K562 (cell line): Measurements from ENCODE around the gene NIFK. TPM values are rescaled to one million over a fixed set of nuclear protein-coding genes. Genes with fewer than 3 reads are reported as not detected.

ENCODE experiments used
- FUS ChIP-seq: fragments of 200-400 bp; formaldehyde crosslinking; optimal IDR thresholded peaks from 2 replicates; pipeline ENCODE3; 2017; ENCODE audit warnings: low read depth, low read length
- HDAC2 ChIP-seq: fragments of 450-650 bp; IDR thresholded peaks from 2 replicates; pipeline ENCODE4 v1.6.1; 2016; ENCODE audit warnings: mild to moderate bottlenecking
- HNRNPLL ChIP-seq: fragments of 200-400 bp; formaldehyde crosslinking; IDR thresholded peaks from 2 replicates; pipeline ENCODE4 v1.6.1; 2017; ENCODE audit warnings: low read length, low read depth, mild to moderate bottlenecking; ENCODE audit not compliant: poor library complexity, severe bottlenecking
- LARP7 ChIP-seq: fragments of 450-650 bp; IDR thresholded peaks from 2 replicates; pipeline ENCODE4 v1.6.1; 2016
- NUFIP1 ChIP-seq: fragments of 450-650 bp; IDR thresholded peaks from 2 replicates; pipeline ENCODE4 v1.6.1; 2018; ENCODE audit not compliant: partially characterized antibody
- RFX5 ChIP-seq: IDR thresholded peaks from 2 replicates; pipeline ENCODE4 v1.6.1; 2011; ENCODE audit warnings: low read depth, mild to moderate bottlenecking, improper control_type of control experiment, low read length
- SIN3B ChIP-seq: fragments of 450-650 bp; IDR thresholded peaks from 2 replicates; pipeline ENCODE4 v1.6.1; 2017; ENCODE audit warnings: low read depth, mild to moderate bottlenecking, moderate library complexity
- TRIM28 ChIP-seq: fragments of 450-650 bp; IDR thresholded peaks from 2 replicates; pipeline ENCODE4 v1.6.1; 2017
- ZBTB8A ChIP-seq: fragments of 450-650 bp; IDR thresholded peaks from 2 replicates; pipeline ENCODE4 v1.6.1; 2018; ENCODE audit warnings: mild to moderate bottlenecking, moderate library complexity; ENCODE audit not compliant: partially characterized antibody
- ZKSCAN3 ChIP-seq: fragments of 250-450 bp; sonication (Bioruptor Pico); IDR thresholded peaks from 2 replicates; pipeline ENCODE4 v1.4.0; 2020
- ZNF24 ChIP-seq: fragments of 450-650 bp; IDR thresholded peaks from 2 replicates; pipeline ENCODE4 v1.6.1; 2016
- polyA plus RNA-seq, 8 experiments: library from polyadenylated mRNA; depleted of rRNA in 4 of 8; stranded (reverse) in 5 of 8; unstranded in 3 of 8; fragments of >200 nt; fragmentation: Nextera tagmentation in 2 of 8; fragmentation: Illumina TruSeq in 1 of 8; extraction: Ambion mirVana in 2 of 8; extraction: Trizol in 1 of 8; gene quantifications; 2 replicates each; pipeline versions ENCODE4 v1.2.1 to v1.2.3, GENCODE V29; 2011 to 2014; ENCODE audit warnings: inconsistent platforms in 1 of 8, missing spikeins in 1 of 8
- total RNA-seq, 7 experiments: library from RNA; depleted of rRNA in 6 of 7; stranded (reverse); fragments of >200 nt in 6 of 7; fragmentation: Illumina TruSeq in 2 of 7; extraction: Trizol in 2 of 7; gene quantifications; 2 replicates each; pipeline versions ENCODE4 v1.2.1 to v1.2.3, GENCODE V29; 2011 to 2021; ENCODE audit warnings: low replicate concordance in 1 of 7
- TF ChIP-seq, protein P1 (sequence below), 2 experiments: IDR thresholded peaks in 1 of 2; conservative IDR thresholded peaks in 1 of 2; 2 replicates each; pipeline ENCODE4 v1.6.1; 2016; ENCODE audit warnings: low read depth in 2 of 2, mild to moderate bottlenecking in 1 of 2, missing compliant biosample characterization in 1 of 2, missing genetic modification characterization in 1 of 2, moderate library complexity in 1 of 2
- TF ChIP-seq, protein P2 (sequence below): fragments of 450-650 bp; IDR thresholded peaks from 2 replicates; pipeline ENCODE4 v1.6.1; 2016; ENCODE audit warnings: low read depth, mild to moderate bottlenecking, moderate library complexity
- TF ChIP-seq, protein P3 (sequence below): sonication (generic); formaldehyde crosslinking; IDR thresholded peaks from 2 replicates; pipeline ENCODE4 v1.8.1; 2022; ENCODE audit warnings: missing genetic modification reagents
- TF ChIP-seq, protein P4 (sequence below): fragments of 450-650 bp; IDR thresholded peaks from 2 replicates; pipeline ENCODE4 v1.6.1; 2014; ENCODE audit warnings: low read depth, mild to moderate bottlenecking, moderate library complexity, borderline replicate concordance
- TF ChIP-seq, protein P5 (sequence below): fragments of 250-450 bp; sonication (Bioruptor Pico); IDR thresholded peaks from 2 replicates; pipeline ENCODE4 v1.4.0; 2020

The NIFK gene
- total and polyA plus RNA-seq, 9 of the 15 experiments (the other 6 are each of a cell fraction or from before 2014, with no cell fraction given): 60.2 to 426 (median 183) TPM

DNA sequence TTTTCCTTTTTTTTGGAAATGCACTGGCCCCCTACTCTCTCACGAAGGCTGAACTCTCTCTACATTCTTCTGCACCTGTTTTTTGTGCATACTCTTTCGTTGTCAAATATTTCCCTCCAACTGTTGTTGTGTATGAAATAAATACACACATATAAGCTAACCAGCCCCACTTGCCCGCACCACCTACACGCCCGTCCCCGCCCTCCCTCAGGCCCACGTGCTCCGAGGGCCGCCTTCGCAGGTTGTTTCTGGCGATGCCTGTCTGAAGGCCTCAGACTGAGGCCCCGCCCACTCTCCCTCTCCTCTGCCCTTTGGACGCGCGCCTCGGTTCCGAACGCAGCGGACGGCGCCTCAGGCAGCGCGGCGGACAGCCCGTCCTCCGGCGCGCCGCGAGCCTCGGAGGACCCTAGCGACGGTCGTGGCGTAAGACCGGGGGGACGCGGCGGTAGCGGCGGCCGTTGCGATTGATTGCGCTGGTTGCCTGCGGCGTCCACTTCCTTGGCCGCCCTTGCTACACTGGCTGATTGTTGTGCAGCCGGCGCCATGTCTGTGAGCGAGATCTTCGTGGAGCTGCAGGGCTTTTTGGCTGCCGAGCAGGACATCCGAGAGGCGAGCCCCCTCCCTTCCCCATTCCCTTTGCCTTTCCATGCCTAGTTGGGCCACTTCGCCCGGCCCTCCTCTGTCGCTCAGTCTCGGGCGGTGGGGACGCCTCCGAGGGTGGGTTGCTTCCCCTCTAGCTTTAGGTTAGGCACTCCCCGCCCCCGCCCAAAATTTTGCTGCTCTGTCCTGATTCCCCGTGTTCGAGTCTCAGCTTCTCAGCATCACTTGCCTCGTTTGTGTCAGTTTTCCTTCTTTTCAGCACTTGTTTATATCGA, 18.8 kb upstream of the NIFK start, which contains the start of gene TSN (continued):
- TF ChIP-seq, protein P1, sequence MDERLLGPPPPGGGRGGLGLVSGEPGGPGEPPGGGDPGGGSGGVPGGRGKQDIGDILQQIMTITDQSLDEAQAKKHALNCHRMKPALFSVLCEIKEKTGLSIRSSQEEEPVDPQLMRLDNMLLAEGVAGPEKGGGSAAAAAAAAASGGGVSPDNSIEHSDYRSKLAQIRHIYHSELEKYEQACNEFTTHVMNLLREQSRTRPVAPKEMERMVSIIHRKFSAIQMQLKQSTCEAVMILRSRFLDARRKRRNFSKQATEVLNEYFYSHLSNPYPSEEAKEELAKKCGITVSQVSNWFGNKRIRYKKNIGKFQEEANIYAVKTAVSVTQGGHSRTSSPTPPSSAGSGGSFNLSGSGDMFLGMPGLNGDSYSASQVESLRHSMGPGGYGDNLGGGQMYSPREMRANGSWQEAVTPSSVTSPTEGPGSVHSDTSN (CRISPR knock-in tag; IDR thresholded peaks at IDR 0.05; ENCODE audit: low read depth): no peak
- TF ChIP-seq, protein P1 (tag; conservative IDR thresholded peaks at IDR 0.05; ENCODE audit: low read depth): no peak
- no peak for TF ChIP-seq ZBTB8A
- no peak for TF ChIP-seq ZKSCAN3 (CRISPR knock-in tag)
- TF ChIP-seq HNRNPLL: peak; percentile 97
- TF ChIP-seq SIN3B: peak; percentile 99
- TF ChIP-seq, protein P2, sequence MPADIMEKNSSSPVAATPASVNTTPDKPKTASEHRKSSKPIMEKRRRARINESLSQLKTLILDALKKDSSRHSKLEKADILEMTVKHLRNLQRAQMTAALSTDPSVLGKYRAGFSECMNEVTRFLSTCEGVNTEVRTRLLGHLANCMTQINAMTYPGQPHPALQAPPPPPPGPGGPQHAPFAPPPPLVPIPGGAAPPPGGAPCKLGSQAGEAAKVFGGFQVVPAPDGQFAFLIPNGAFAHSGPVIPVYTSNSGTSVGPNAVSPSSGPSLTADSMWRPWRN: no peak
- no peak for TF ChIP-seq LARP7
- TF ChIP-seq NUFIP1: no peak
- peak; percentile 22; the same call in 1 of the 2 replicates for TF ChIP-seq HDAC2
- TF ChIP-seq, protein P3, sequence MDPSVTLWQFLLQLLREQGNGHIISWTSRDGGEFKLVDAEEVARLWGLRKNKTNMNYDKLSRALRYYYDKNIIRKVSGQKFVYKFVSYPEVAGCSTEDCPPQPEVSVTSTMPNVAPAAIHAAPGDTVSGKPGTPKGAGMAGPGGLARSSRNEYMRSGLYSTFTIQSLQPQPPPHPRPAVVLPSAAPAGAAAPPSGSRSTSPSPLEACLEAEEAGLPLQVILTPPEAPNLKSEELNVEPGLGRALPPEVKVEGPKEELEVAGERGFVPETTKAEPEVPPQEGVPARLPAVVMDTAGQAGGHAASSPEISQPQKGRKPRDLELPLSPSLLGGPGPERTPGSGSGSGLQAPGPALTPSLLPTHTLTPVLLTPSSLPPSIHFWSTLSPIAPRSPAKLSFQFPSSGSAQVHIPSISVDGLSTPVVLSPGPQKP (CRISPR knock-in tag): no peak
- TF ChIP-seq FUS: peak; percentile 71
- TF ChIP-seq, protein P4, sequence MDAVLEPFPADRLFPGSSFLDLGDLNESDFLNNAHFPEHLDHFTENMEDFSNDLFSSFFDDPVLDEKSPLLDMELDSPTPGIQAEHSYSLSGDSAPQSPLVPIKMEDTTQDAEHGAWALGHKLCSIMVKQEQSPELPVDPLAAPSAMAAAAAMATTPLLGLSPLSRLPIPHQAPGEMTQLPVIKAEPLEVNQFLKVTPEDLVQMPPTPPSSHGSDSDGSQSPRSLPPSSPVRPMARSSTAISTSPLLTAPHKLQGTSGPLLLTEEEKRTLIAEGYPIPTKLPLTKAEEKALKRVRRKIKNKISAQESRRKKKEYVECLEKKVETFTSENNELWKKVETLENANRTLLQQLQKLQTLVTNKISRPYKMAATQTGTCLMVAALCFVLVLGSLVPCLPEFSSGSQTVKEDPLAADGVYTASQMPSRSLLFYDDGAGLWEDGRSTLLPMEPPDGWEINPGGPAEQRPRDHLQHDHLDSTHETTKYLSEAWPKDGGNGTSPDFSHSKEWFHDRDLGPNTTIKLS: peak; percentile 95
- TF ChIP-seq, protein P5, sequence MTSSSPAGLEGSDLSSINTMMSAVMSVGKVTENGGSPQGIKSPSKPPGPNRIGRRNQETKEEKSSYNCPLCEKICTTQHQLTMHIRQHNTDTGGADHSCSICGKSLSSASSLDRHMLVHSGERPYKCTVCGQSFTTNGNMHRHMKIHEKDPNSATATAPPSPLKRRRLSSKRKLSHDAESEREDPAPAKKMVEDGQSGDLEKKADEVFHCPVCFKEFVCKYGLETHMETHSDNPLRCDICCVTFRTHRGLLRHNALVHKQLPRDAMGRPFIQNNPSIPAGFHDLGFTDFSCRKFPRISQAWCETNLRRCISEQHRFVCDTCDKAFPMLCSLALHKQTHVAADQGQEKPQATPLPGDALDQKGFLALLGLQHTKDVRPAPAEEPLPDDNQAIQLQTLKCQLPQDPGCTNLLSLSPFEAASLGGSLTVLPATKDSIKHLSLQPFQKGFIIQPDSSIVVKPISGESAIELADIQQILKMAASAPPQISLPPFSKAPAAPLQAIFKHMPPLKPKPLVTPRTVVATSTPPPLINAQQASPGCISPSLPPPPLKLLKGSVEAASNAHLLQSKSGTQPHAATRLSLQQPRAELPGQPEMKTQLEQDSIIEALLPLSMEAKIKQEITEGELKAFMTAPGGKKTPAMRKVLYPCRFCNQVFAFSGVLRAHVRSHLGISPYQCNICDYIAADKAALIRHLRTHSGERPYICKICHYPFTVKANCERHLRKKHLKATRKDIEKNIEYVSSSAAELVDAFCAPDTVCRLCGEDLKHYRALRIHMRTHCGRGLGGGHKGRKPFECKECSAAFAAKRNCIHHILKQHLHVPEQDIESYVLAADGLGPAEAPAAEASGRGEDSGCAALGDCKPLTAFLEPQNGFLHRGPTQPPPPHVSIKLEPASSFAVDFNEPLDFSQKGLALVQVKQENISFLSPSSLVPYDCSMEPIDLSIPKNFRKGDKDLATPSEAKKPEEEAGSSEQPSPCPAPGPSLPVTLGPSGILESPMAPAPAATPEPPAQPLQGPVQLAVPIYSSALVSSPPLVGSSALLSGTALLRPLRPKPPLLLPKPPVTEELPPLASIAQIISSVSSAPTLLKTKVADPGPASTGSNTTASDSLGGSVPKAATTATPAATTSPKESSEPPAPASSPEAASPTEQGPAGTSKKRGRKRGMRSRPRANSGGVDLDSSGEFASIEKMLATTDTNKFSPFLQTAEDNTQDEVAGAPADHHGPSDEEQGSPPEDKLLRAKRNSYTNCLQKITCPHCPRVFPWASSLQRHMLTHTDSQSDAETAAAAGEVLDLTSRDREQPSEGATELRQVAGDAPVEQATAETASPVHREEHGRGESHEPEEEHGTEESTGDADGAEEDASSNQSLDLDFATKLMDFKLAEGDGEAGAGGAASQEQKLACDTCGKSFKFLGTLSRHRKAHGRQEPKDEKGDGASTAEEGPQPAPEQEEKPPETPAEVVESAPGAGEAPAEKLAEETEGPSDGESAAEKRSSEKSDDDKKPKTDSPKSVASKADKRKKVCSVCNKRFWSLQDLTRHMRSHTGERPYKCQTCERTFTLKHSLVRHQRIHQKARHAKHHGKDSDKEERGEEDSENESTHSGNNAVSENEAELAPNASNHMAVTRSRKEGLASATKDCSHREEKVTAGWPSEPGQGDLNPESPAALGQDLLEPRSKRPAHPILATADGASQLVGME (CRISPR knock-in tag): no peak
- no peak for TF ChIP-seq TRIM28
- TF ChIP-seq RFX5: no peak
- TF ChIP-seq ZNF24: no peak
